T1000 (cell line): Measurements from ENCODE around the gene HSPA1L.

ENCODE experiments used
- DNase-seq: peaks from one replicate; lab custom pipeline; 2025; ENCODE audit warnings: mixed read lengths; lab: John Stamatoyannopoulos, UW

Gene HSPA1L

DNA sequence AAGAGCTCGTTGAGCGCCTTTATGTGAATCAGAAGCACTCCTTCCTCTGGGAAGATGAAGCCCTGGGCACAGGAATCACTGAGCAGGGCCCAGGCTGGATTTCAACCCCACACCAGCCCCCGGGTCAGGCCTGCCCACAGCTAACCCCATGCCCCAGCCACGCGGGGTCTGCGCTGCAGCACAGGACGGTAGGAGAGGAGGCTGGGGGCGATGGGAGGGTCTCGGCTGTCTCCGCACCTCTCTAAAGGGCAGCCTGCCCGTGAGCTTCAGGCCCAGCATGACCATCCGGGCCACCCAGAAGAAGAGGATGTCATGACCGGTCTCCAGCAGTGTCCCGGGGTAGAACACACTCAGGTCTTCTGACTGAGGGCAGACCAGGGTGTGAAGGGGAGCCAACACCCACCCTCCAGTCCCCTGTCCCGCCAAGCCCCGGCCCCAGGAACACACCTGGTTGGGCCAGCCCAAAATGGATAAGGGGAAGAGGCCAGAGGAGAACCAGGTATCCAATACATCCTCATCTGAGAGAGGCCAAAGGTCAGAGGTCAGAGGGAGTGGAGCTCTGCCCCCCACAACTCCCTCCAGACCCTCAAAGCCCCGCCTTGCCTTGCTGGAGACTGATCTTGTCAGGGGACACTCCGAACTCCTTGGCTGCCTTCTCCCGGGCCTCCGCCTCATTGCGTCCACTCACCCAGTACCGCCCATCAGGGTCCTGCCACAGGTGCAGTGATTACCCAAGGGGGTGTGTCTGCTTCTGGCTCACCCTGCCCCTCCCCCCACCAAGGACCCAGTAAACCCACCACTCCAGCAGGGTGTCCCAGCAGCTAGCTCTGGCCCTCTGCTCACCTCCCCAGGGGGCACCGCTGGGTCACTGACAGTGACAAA, 33.6 kb downstream of the HSPA1L start:
- no peak for DNase-seq

DNA sequence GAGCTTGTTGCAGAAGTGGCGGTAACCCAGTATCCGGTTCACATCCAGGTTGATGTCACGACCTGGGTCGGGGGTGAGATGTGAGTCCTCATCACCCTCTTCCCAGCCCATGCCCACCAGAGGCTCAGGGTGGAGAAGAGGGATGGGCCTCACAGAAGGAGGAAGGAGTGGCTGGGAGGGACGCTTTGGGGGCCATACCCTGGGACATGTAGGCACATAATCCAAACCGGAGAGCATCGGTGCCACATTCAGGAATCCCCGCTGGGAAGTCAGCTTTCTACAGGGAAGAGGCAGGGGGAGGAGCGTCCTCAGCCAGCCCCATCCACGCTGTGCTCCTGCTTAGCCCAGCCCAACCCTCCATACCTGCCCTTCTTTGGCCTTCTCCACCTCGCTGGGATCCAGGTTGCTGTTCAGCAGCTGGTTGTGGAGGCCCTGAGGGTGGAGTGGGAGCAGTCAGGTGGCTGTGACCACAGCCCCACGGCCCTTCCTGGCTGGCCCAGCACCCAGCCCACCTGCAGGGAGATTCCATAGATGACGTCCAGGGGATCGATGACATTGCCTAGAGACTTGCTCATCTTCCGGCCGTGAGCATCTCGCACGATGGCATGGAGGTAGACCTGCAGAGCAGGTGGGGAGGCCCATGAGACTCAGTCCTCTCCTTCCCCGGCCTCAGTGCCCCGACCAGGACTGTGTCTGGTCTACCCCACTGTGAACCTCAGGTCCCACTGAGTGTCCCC, 34.4 kb downstream of the HSPA1L start:
- DNase-seq, result no peak

DNA sequence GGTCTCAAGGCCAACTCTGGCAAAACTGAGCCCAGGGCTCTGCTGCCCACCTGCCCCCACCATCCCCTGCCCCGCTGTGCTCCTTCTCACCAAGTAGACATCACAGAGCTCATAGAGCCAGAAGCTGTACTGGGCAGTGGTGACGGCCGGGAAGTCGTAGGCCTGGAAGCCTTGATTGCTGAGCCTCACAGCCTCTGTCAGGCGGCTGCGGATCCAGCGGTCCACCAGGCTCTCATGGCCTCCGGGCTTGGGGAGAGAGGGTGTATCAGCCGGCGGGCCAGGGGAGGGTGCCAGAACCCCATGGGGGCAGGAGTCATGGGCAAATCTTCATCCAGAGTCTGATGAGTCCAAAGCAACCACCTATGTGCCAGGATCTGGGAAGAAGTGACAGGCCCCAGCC, 35.2 kb downstream of the HSPA1L start:
- no peak for DNase-seq

DNA sequence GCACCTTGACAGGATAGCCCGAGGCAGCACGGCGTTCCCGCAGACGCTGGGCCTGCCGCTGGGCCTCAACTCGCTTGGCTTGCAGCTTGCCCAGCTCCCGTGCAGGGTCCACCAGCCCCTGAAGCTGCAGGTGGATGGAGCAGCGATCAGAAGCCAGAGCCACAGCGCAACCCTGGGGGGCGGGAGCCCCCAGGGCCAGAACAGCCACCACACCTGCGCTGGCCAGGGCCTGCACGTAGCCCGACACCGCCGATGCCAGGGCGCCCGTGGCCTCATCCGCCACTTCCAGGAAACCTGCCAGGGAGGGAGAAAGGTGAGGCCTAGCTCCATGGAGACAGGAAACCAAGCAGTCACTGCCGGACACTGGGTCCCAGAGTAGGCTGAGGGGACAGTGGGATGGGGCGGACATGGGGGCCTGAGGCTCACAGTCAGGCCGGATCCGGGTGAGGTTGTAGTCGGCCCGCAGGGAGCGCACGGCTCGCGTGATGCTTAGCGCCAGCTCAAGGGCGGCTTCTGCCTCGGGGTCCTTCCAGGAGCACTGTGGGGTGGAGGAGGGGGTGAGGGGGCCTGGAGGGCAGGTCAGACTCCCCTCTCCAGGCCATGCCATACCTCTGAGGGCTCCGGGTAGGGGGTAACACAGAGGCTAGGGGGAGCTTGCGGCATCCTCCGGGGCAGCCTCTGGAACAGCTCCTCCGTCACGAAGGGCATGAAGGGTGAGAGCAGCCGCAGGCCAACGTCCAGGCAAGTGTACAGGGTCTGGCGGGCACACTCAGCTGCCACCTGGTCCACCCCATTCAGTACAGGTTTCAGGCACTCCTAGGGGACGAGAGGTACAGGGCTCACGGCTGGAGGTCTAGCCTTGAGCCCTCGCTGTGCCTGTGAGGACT, 35.8 kb downstream of the HSPA1L start:
- DNase-seq, result no peak

DNA sequence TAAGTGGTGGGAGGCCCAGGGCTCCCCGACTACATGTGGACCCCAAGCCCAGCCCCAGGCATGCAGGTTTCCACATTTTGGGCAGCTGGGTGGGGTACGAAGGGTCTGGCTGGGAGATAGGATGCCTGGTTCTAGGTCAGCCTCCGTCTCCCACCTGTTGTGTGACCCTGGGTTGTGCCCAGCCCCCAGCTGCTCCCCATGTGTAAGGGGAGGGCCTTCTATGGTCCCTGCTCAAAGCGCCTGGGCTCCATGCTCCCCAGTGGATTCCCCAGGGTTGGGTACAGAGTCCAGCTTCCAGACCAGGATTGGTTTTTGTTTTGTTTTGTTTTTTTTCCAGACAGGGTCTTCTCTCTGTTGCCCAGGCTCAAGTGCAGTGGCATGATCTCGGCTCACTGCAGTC, 36.9 kb downstream of the HSPA1L start:
- DNase-seq, result no peak

DNA sequence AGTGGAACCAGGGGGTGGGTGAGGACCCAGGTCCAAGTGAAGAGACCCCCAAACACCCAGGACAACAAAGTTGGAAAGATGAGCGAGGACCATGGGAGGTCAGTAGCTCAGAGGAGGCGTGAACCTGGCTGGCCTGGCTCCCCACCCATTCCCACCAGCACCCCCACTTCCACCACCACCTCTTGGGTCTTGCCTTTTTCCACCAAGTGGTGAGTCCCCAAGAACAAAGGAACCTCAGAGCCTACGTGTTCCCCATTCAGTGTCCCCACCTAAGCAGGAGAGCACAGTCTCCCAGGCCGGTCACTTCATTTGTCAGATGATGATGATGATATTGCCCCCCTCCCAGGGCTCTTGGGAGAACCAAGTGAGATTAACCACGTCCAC, 37.4 kb downstream of the HSPA1L start:
- DNase-seq, result no peak

DNA sequence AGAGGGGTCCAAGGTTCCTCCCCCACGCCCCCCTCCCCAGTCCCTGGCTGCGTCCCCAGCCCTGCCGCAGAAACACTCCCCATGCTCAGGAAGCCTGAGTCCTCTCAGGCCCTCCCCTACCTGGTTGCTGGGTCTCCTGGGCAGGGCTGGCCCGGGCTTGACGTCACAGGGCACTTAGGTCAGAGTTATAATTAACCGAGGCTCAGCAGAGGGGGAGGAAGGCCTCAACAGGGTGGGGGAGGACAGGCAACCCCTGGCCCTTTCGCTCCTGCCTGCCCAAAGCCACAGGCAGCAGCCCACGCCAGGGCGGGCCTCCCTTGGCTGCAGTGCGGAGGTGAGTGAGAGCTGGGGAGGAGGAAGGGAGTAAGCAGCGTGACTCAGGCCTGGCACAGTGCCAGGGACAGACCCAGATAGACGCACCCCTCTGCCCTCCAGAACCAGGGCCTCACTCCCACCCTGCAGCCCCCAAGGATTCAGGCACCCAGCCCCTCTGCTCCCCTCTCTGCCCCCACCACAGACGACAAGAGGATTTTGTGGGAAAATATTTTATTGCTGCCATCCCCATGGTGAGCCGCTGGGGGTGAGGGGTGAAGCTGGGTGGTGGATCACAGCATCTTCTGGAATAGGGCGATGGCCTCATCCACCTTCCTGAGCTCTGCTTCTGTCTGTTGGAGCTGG, 38.0 kb downstream of the HSPA1L start, which contains the start of gene VWA7:
Gene VWA7, minus strand, starts transcription at position 340 of the 678 bp plus-strand sequence. CDS start 549 bp downstream, outside the sequence.
- peak; percentile 37 for DNase-seq

DNA sequence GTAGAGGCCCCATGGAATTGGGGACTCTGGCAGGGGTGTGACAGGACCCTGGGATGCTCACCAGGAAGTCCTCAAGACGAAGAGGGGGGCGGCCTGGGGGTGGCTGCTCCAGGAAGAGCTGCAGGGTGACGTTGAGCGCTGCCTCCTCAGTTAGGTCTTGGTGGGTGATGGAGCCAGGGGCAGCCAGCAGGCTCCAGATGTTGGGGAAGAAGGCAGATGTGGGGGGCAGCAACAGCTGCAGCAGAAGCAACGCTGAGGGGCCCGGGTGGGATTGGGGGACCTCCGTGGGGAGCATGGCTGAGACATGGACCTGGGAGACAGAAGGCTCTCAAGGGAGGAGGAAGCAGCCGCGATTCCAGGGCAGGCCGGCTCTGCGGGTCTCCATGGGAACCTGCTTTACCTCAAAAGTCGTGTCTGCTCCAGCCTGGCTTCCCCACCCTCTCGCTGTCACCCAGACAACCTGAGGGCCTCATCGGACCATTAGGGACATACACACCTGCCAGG, 38.5 kb downstream of the HSPA1L start:
- no peak for DNase-seq

DNA sequence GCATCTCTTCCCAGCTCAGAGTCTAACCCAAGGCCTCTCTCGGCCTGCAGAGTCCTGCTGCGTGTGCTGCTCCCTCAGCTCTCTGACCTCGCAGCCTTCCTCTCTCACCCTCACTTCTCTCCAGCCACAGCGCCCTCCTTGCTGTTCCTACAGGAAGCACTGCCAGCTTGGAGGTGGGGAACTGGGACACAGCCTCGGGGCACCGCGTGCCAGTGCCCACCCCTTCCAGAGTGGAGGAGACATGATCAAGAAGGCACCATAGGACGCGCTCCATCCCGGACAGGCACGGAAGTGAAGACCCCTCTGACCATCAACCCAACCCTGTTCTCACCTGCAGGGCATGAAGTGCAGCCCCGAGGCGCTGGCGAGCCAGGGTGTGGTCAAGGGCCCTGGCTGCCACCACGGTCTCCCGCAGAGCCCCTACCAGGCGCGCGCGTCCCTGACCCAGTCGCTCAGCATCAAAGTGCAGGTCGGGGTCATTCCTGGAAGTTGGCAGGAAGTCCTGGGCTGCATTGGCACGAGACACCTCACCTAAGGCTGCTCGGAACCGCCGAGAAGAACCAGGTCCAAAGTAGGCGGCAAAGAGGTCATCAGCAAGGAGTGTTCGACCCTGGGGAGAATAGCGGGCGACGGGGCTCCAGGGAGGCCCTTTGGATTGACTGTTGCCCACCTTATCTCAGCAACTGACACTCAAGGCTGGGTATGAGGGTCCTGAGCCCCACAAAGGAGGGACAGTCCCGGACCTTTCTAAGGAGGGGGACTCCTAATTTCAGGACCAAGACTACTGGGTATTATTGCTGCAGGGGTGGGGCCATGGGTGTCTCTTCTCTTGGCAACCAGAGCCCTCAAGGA, 39.2 kb downstream of the HSPA1L start:
- DNase-seq, result no peak

DNA sequence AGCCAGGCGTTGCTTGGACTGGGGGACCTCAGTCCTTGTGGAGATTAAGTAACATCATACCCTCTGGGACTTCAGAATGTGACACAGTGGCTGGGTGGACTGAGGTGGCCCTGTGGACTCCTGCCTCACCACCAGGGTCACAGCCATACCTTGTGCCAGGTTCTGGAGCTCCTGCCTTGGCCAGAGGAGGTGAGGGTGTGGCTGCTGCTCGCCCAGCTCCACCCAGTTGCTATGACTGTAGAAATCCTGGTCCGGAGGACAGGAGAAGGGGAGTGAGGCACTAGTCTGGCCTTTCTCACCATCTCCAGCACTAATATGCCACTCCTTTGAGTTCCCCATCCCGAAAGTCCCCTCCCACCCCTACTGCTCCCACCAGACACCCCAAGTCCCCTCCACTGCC, 39.9 kb downstream of the HSPA1L start:
- no peak for DNase-seq

DNA sequence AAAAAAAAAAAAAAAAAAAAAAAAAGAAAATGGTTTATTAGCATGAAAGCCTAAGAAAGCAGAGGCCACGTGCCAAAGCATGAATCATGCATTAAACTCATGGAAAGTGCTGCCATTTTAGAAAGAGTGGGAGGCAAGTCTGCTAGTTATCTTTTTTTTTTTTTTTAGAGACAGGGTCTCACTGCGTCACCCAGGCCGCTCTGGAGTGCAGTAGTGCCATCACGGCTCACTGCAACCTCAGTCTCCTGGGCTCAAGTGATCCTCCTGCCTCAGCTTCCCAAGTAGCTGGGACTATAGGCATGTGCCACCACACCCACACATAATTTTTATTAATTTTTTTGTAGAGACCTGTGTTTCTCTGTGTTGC, 43.1 kb downstream of the HSPA1L start:
- DNase-seq, result no peak

DNA sequence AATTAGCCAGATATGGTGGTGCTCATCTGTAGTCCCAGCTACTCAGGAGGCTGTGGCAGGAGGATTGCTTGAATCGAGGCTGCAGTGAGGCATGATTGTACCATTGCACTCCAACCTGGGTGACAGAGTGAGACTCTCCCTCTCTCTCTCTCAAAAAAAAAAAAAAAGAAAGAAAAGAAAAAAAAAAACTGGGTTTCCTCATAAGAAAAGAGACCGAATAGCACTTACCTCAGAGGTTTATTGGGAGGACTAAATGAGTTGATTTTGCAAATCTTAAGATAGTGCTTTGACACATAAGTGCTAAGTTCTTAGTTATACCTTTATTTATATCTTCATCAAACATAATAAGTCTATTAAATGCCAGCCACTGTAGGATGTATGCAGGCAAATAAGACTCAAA, 44.2 kb downstream of the HSPA1L start:
- DNase-seq, result no peak

DNA sequence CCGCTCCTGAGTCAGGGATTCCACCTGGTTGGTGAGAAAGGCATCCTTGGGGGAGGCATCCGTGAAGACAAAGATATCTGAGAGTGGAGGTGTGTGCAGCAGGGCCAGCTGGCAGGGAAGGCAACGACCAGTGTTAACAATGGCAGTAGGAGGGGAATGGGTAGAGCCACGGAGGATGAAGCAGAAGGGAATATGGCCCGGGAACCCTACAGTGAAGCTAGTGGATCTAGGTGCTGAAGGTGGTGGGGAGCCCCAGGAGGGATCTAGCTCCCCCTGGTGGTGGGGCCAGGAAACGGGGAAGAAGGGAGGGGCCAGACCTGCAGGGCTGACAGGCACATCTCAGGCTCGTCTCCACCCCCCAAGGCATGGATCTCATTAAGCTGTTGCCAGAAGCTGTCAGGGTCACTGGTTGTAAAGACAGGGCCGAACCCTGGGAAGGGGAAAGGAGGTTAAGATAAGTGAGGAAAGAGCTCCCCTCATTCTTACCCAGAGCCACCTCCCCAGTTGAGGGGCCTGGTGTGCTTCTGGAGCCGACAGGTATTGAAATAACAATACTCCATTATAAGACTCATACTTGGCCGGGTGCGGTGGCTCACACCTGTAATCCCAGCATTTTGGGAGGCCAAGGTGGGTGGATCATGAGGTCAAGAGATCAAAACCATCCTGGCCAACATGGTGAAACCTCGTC, 45.3 kb downstream of the HSPA1L start:
- DNase-seq, result peak; percentile 74

DNA sequence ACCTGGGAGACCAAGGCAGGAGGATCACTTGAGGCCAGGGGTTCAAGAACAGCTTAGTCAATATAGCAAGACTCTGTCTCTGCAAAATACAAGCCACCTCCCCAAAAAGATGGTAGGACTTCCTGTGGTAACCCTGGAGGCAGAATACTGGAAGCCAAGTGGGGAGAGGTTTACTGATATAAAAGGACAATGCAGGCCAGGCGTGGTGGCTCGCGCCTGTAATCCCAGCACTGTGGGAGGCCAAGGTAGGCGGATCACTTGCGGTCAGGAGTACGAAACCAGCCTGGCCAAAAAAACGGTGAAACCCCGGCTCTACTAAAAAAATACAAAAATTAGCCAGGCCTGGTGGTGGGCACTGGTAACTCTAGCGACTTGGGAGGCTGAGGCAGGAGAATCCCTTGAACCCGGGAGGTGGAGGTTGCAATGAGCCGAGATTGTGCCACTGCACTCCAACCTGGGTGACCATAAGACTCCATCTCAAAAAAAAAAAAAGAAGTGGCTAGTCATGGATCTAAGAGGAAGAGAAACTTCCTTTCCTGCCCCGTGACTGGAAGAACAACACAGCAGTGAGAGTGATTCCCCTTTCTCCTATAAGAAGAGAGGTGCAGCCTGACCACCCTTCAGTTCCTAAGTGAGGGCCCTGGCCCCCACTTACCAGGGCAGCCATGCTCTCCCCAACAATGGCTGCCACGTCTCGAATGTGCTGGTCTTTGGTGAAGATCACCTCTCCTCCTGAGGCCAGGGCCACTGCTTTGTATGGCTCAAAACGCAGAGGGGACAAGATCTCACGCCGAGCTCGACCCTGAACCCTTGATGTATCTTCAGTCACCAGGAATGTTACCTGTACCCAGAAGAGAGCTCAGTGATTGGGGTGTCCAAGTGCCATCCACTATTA, 46.5 kb downstream of the HSPA1L start:
- DNase-seq, result no peak

DNA sequence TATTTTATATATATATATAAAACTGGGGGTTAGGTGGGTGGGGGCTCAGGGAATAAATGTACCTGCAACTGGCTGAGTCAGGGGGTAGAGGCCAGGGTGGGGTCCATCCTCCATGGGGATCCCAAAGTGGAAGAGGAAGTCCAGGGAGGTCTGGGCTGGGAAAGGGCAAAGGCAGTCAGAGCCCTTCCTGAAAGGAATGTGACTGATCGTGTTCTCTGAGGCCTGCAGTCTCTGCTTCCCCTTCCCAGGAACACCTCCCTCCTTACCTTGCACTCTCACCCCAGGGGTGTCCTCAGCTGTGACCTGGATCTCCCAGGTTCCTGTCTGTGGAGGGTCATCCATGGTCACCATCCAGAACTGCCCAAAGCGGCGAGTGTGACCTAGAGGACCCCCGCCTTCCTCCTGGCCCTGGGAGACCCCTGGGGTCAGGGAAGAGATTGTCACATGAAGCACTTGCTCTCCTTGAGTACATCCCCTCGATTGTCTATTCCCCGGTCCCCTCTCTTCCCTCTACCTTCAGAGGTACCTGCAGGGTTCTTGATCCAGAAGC, 47.9 kb downstream of the HSPA1L start:
- no peak for DNase-seq

DNA sequence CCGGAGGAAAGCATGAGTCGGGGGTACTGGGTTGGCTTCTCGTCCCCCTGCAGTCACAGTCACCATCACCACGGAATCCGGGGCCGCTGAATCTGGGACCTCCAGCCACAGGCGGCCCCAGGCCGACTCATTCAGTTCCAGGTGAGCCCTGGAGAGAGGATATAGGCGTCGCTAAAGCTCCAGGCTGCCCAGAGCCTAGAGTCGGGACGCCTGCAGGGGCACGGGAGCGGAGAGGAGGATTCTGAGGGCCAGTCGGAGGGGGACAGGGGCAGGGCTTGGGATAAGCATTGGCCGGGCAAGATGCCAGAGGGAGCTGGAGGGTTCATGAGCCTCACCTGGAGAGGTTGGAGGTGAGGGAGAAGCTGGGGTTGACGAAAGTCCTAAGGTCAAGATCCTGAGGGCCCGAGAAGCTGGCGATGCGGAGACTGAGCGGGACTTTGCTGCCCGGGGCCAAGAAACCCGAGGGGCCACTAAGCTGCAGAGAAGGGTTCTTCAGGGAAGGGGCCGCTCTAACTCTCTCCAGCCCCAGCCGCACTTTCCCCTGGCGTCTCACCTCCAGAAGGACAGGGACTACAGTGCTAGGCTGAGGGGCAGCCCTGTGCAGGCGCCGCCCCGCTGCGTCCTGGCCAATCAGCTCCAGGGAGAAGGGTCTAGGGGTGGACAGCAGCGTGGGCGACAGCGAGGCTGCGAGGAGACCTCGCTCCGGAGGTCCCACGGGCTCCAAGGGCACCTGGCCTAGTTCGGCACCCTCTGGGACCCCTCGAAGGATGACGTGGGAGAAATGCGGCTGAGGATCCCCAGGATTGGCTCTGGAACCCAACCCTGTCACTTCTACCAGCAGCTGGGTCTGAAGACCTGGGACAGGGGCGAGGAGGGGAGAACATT, 48.9 kb downstream of the HSPA1L start:
- no peak for DNase-seq

DNA sequence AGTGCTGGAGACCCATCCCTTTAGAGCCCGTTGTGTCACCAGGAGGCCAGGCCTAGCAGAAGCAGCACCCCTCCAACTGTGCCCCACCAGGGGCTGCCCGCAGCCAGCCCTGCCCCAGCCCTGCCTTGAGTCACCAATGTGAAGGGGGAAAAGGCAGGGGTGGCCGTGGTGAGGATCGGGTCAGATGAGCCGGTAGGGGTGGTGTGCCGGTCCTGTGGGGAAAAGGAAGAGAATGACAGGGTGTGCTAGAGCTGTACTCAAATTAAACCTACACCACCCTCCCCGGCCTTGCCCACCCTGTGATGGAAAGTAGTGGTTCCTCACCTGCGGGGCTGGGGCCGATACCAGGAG, 49.5 kb downstream of the HSPA1L start:
- DNase-seq, result no peak

DNA sequence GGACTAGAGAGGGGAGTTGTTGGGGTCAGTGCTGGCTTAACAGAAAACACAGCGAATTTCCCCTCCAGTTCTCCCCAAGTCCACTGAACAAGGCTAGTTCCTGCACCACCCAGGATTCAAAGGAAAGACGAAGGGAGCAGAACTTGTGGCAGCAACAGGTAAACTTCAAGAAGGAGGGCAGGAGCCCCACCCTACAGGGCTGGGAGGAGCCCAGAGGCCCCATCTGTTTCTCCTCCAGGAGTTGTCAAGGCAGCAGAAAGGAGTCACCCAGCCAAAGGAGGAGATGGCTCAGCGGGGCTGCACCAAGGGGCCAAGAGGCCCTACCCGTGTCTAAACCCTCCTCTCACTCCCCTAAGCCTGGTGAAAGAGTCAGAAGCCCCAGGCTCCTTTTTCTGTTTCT, 50.9 kb downstream of the HSPA1L start:
- no peak for DNase-seq
